Measurements from ENCODE around the gene HLA-C.
"Not testable (repeated sequence)": the region's sequence is repeated elsewhere in the genome, so short reads cannot be mapped to it uniquely, and the experiment has no call there.

HLA-C gene

GRCh38 chr6:31271641-31272357 lies at the start of gene HLA-C:
Gene HLA-C (minus strand): TSS chr6:31272092. CDS start chr6:31272071, 21 bp downstream.
- DNase-seq, result peak; percentile 93

GRCh38 chr6:31321005-31321707 lies 49.3 kb upstream of the HLA-C start:
- no peak for DNase-seq

- no peak for DNase-seq
Measured at GRCh38 chr6:31317036-31317435, 45.1 kb upstream of the HLA-C start.

- no peak for DNase-seq
Measured at GRCh38 chr6:31309641-31310040, 37.7 kb upstream of the HLA-C start.

- no peak for DNase-seq
Measured at GRCh38 chr6:31308845-31309175, 36.9 kb upstream of the HLA-C start.

GRCh38 chr6:31308050-31308844 lies 36.4 kb upstream of the HLA-C start:
- DNase-seq, result no peak

GRCh38 chr6:31307669-31308049 lies 35.8 kb upstream of the HLA-C start:
- no peak for DNase-seq

GRCh38 chr6:31305703-31306219 lies 33.9 kb upstream of the HLA-C start:
- no peak for DNase-seq

- no peak for DNase-seq
Measured at GRCh38 chr6:31304683-31305082, 32.8 kb upstream of the HLA-C start.

- DNase-seq, result no peak
Measured at GRCh38 chr6:31300797-31301196, 28.9 kb upstream of the HLA-C start.

GRCh38 chr6:31299947-31300346 lies 28.1 kb upstream of the HLA-C start:
- DNase-seq, result no peak

GRCh38 chr6:31299511-31299910 lies 27.6 kb upstream of the HLA-C start:
- no peak for DNase-seq

GRCh38 chr6:31294056-31294455 lies 22.2 kb upstream of the HLA-C start:
- DNase-seq, result no peak

GRCh38 chr6:31293343-31293742 lies 21.5 kb upstream of the HLA-C start:
- DNase-seq, result no peak

- no peak for DNase-seq
Measured at GRCh38 chr6:31289788-31290187, 17.9 kb upstream of the HLA-C start.

GRCh38 chr6:31287619-31288018 lies 15.7 kb upstream of the HLA-C start:
- no peak for DNase-seq

GRCh38 chr6:31285982-31286381 lies 14.1 kb upstream of the HLA-C start:
- no peak for DNase-seq

- DNase-seq, result no peak
Measured at GRCh38 chr6:31285486-31285885, 13.6 kb upstream of the HLA-C start.

GRCh38 chr6:31279647-31280046 lies 7.8 kb upstream of the HLA-C start:
- not testable (repeated sequence) for DNase-seq

- DNase-seq, result no peak
Measured at GRCh38 chr6:31272836-31273626, 1.1 kb upstream of the HLA-C start.

GRCh38 chr6:31272436-31272835 lies 544 bp upstream of the HLA-C start:
- peak; percentile 33 for DNase-seq

GRCh38 chr6:31270788-31271640 lies 878 bp downstream of the HLA-C start:
- DNase-seq, result peak; percentile 50
